Hair follicular keratinocyte (primary cell): ENCODE measurements around the gene CLIC1. TPM values are rescaled to one million over a fixed set of nuclear protein-coding genes. Genes with fewer than 3 reads are reported as not detected.

Source experiments
- total RNA-seq: library from RNA; depleted of rRNA; stranded (reverse); fragments of >200 nt; gene quantifications from 2 replicates; pipeline ENCODE4 v1.2.3, GENCODE V29; 2015

The CLIC1 gene
- total RNA-seq: 805 and 887 TPM in 2 replicates

DNA sequence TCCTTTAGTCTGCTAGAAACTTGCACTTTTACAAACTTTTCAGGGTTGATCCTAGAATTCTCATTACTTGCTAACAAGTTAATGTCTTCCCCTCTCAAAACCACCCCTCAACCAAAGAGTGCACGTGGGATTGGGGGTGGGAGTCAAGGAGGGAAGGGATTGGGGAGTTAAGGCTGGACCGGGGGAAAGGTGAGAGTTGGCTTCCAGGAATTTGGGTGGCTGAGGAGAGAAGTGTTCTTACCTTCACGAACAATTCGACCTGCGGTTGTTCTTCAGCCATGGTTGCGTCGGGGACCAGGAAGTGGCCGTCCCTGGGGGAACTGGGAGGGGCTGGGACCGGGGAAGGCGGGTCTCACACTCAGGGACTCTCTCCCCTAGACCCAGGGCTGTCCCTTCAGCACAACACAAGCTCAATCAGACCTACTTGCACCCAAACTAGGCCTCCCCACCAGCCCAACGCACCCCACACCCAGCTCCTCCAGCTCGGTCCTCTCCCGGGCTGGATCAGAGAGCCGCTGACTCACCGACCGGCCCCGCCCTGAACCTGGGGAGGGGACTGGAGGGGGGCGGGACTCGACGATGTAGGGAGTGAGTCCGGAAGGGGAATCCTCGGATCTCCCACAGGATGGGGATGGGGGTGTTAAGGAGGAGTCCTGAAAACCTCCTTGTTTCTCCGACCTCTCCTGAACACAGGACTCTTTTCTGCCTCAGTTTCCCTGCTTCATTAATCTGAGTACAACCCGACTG, at the start of gene CLIC1:
CLIC1 (minus strand) TSS at position 510 of the 747 bp plus-strand sequence; CDS start at position 280, 230 bp downstream.

DNA sequence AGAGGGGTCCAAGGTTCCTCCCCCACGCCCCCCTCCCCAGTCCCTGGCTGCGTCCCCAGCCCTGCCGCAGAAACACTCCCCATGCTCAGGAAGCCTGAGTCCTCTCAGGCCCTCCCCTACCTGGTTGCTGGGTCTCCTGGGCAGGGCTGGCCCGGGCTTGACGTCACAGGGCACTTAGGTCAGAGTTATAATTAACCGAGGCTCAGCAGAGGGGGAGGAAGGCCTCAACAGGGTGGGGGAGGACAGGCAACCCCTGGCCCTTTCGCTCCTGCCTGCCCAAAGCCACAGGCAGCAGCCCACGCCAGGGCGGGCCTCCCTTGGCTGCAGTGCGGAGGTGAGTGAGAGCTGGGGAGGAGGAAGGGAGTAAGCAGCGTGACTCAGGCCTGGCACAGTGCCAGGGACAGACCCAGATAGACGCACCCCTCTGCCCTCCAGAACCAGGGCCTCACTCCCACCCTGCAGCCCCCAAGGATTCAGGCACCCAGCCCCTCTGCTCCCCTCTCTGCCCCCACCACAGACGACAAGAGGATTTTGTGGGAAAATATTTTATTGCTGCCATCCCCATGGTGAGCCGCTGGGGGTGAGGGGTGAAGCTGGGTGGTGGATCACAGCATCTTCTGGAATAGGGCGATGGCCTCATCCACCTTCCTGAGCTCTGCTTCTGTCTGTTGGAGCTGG, 40.8 kb upstream of the CLIC1 start, which contains the start of gene VWA7:
VWA7 (minus strand) TSS at position 340 of the 678 bp plus-strand sequence. CDS start 549 bp downstream, outside the sequence.

DNA sequence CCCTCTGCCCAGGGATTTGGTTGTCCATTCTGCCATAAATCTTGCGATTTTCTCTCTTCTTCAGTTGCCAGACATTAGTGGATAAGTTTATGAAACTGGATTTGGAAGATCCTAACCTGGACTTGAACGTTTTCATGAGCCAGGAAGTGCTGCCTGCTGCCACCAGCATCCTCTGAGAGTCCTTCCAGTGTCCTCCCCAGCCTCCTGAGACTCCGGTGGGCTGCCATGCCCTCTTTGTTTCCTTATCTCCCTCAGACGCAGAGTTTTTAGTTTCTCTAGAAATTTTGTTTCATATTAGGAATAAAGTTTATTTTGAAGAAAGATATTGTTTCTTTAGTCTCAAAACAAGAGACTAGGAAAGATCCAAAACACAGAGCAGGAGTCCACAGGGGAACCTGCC, 26.0 kb upstream of the CLIC1 start, which contains the start of gene SAPCD1:
SAPCD1 (plus strand) TSS at position 301 of the 400 bp plus-strand sequence. CDS start 399 bp downstream, outside the sequence.

DNA sequence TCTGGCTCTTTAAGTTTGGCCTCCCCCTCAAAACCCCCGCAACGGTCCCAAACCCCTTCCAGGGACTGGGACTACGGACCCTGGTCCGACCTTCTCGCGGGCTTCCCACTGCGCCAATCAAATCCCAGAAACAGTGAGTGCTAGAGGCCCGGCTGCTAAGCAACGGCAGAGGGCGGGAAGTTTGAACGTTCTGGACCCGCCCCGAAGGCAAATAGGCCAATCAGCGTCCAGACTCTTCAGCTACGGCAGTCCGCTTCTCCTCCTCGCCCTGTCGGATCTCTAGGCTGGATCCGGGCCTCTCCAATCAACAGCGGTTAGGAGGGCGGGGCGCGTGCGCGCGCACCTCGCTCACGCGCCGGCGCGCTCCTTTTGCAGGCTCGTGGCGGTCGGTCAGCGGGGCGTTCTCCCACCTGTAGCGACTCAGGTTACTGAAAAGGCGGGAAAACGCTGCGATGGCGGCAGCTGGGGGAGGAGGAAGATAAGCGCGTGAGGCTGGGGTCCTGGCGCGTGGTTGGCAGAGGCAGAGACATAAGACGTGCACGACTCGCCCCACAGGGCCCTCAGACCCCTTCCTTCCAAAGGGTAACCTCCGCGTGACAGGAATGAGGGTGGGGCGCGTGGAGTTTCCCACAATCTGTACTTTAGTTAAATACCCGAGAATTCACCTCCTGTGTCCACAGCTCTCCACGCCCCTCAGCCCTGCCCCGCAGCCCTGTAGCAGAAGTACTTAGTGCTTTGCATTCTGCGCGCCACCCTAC, 3.5 kb upstream of the CLIC1 start, which contains the start of gene MSH5:
MSH5 (plus strand) TSS at position 367 of the 758 bp plus-strand sequence. CDS start 462 bp downstream, outside the sequence.

DNA sequence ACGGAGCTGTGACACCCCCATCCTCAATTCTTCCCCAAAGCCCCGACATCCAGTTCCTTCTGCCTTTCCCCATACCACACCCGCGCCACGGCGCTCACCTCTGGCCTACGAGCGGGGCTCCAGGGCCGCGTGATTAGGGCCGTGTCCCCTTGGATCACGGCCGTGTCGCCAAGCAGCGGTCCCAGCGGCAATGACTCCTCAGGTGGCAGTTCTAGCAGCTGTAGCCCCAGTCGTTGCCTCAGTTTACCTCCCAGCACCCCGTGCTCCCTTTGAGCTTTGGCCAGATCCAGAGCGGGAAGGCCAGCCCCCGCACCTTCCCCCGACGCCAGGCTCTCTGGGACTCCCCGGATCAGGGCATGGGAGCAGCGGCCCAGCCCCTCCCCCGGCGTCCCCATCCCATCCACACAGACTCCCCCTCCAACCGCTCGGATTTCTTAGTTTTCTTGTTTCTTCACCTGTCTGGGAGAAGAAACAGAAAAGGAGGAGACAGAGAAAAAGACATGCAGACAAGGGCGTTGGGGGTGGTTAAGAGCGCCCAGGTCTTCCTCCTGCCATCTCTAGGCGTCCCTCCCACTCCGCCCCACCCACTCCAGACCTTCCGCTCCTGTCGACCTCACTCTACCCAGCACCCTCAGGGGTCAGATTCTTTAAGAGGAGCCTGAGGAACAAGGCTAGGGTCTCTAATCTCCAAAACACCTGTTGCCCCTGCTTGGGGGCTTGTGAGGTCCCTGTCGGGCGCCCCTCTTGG, 7.4 kb downstream of the CLIC1 start, which contains the start of gene DDAH2:
DDAH2 (minus strand) TSS at position 533 of the 748 bp plus-strand sequence; CDS start at position 395, 138 bp downstream.

DNA sequence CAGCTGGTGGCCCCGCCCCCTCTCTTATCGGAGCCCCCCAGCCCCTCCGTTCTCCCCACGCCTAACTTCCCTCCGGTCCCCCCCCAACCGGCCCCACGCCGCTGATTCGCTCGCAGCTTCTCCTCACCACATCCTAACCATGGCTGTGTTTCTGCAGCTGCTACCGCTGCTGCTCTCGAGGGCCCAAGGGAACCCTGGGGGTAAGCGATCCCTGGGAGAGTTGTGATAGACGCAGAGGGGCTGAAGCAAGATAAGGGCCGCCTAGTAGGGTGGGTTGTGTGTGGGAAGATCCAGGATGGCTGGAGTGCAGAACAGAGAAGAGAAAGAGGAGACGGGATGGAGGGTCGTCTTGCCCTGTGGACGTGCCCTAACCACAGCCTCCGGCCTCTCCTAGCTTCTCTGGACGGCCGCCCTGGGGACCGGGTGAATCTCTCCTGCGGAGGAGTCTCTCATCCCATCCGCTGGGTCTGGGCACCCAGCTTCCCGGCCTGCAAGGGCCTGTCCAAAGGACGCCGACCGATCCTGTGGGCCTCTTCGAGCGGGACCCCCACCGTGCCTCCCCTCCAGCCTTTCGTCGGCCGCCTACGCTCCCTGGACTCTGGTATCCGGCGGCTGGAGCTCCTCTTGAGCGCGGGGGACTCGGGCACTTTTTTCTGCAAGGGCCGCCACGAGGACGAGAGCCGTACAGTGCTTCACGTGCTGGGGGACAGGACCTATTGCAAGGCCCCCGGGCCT, 12.9 kb downstream of the CLIC1 start, which contains the start of gene MPIG6B:
MPIG6B (plus strand) TSS at position 129 of the 735 bp plus-strand sequence; CDS start at position 140, 11 bp downstream.

DNA sequence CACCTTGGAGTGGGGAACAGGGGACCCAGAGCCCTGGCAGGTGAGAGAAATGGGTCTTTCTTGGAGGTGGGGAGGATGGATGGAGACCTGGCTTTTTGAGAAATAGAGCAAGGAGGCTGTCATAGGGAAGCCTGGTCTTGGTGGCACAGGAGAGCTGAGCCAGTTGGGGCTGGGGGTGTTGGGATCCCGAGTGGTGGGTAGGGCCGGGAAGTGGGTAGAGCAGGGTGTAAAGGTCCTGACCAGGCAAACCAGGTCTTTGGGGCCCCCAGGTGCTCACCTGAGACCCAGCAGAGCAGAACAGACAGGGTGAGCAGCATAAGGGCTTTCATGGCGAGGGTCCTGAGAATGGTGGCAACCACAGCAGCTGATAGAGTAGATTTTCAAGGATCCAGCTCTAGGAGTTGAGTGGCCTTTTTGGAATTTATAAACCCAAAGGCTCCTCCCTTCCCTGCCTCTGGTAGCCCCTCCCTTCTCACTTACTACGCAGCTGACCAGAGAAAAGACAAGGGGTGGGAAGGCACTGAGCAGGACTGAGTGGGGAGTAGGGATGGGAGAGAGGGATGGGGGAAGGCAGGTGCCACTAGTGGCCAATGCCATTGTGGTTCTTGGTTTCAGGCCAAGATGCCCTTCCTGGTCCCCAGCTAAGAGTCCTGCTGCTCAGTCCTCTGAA, 14.8 kb downstream of the CLIC1 start, which contains the start of gene LY6G6C:
LY6G6C (minus strand) TSS at position 396 of the 670 bp plus-strand sequence; CDS start at position 329, 67 bp downstream.

DNA sequence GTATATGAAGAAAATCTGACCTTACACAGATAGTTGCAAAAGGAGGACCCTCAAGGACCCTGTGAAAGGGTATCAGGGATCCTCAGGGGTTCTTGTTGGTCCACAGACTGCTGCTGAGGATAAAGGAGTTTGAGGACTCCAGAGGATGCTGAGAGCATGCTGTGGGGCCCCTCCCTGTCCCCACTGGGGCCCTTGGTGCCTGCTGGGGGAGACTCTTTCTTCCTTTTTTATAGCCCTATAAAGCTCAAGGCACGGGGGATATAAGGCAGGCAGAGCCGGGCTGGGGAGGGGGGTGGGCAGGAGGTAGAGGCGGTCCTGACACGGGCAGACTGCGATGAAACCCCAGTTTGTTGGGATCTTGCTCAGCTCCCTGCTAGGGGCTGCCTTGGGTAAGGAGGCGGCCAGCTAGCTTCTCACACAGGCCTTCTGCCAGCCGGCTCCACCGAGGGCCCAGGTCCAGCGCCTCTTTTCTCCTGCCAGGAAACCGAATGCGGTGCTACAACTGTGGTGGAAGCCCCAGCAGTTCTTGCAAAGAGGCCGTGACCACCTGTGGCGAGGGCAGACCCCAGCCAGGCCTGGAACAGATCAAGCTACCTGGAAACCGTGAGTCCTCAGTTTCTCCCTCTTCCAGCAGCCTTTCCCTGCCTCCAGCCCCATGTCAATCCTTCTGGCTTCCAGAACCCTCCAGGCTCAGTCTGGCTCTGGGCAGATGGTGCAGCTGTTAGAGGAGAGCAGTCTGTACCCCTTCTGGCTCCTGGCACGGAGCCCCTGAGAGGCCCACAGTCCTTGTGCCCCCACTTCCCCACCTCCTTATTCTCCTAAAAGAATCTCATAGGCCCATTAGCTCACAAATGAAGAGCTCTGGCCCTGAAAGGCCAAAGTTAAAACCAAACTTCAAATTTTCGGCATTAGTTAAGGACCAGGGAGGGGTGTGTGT, 21.0 kb downstream of the CLIC1 start, which contains the start of gene LY6G6D:
LY6G6D (plus strand) TSS at position 327 of the 937 bp plus-strand sequence; CDS start at position 335, 8 bp downstream.

DNA sequence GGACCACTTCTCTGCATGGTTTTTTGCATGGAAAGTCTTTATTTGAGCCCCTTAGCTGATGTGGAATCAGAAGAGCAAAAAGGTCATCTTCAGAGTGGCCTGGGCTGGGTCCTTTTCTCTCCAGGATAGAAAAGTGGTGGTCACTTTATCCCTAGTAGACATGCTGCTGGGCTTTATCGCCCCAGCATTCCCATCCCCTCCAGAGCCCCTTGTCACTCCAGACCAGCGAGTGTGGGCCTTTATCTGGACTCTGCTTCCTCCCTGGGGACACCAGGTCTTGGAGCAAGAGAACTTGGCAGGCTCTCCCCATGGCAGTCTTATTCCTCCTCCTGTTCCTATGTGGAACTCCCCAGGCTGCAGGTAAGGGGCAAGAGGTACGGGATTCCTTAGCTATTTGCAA, 29.7 kb downstream of the CLIC1 start, which contains the start of gene LY6G6F:
LY6G6F (plus strand) TSS at position 268 of the 400 bp plus-strand sequence; CDS start at position 309, 41 bp downstream.

DNA sequence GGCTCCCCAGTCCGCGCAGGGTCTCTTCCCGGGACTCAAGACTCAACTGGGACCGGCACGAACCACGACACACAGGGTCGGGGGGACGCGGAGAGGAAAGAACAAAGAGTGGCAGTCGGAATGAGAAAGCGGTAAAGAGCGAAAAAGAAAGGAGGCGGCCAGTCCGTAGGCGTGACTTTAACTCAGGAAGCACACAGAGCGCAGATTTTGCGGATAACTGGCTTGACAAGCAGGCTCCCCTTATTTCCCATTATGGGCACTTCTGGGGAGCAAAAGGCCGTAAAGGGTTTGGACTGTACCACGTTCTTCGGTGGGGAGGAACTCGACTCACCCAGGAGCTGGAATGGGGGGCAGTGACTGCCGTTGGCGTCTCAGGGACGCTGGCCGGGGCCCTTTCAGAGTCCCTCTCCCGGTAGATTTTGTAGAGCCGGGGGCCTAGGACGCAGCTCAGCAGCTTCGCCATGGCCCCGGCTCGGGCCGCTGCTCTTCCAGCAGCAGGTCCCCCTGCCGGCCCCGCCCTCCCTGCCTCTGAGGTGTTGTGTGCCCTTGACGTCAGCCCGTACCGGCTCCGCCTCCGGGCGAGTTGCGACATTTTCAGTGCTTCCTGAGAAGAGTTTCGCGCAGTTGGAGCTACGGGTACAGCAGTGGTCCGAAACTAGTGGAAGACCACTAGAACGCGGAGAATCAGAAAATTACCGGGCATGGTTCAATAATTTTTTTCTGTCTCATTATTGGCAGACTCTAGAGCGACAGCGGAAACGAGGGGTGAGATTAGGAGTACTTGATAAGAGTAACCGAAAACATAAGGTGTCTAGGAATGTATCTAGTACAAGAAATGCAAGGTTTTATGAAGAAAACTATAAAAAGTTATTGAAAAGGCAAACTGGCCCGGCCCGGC, 33.3 kb downstream of the CLIC1 start, which contains the start of gene ABHD16A:
ABHD16A (minus strand) TSS at position 506 of the 898 bp plus-strand sequence; CDS start at position 463, 43 bp downstream.

Other genes with a start within 250 kb of the CLIC1 start
- 8.7 and 16.8 TPM in 2 replicates for gene MICB, start 238.4 kb downstream of the CLIC1 start, total RNA-seq
- not detected in 2 replicates for gene MCCD1, start 207.6 kb downstream of the CLIC1 start, total RNA-seq
- gene DDX39B, start 194.5 kb downstream of the CLIC1 start, total RNA-seq: 438 and 525 TPM in 2 replicates
- gene ATP6V1G2, start 189.9 kb downstream of the CLIC1 start, total RNA-seq: 0.11 and 0.16 TPM in 2 replicates
- gene NFKBIL1, start 188.9 kb downstream of the CLIC1 start, total RNA-seq: 12.2 and 29.0 TPM in 2 replicates
- not detected in 2 replicates for gene LTA, start 164.2 kb downstream of the CLIC1 start, total RNA-seq
- 3.3 and 4.5 TPM in 2 replicates for gene TNF, start 161.0 kb downstream of the CLIC1 start, total RNA-seq
- 0.49 and 1.5 TPM in 2 replicates for gene LTB, start 154.1 kb downstream of the CLIC1 start, total RNA-seq
- gene LST1, start 150.3 kb downstream of the CLIC1 start, total RNA-seq: not detected in 2 replicates
- not detected in 2 replicates for gene NCR3, start 143.5 kb downstream of the CLIC1 start, total RNA-seq
- not detected in 2 replicates for gene AIF1, start 121.3 kb downstream of the CLIC1 start, total RNA-seq
- 88.0 and 92.7 TPM in 2 replicates for gene PRRC2A, start 115.8 kb downstream of the CLIC1 start, total RNA-seq
- 195 and 196 TPM in 2 replicates for gene BAG6, start 83.9 kb downstream of the CLIC1 start, total RNA-seq
- gene APOM, start 80.6 kb downstream of the CLIC1 start, total RNA-seq: 1.2 and 2.3 TPM in 2 replicates
- gene C6orf47, start 75.8 kb downstream of the CLIC1 start, total RNA-seq: 16.0 and 20.2 TPM in 2 replicates
- 13.1 and 16.0 TPM in 2 replicates for gene GPANK1, start 71.5 kb downstream of the CLIC1 start, total RNA-seq
- 251 and 316 TPM in 2 replicates for gene CSNK2B, start 70.5 kb downstream of the CLIC1 start, total RNA-seq
- gene LY6G5B, start 66.6 kb downstream of the CLIC1 start, total RNA-seq: 1.9 and 2.3 TPM in 2 replicates
- gene LY6G5C, start 55.5 kb downstream of the CLIC1 start, total RNA-seq: 0.70 and 0.76 TPM in 2 replicates
- gene ABHD16A, start 33.2 kb downstream of the CLIC1 start, total RNA-seq: 24.0 and 27.8 TPM in 2 replicates
- gene LY6G6F, start 29.7 kb downstream of the CLIC1 start, total RNA-seq: not detected in 2 replicates
- not detected in 2 replicates for gene LY6G6D, start 21.2 kb downstream of the CLIC1 start, total RNA-seq
- gene LY6G6C, start 14.8 kb downstream of the CLIC1 start, total RNA-seq: 0.15 TPM in 1 of 2 replicates, not detected in the other
- not detected in 2 replicates for gene MPIG6B, start 13.2 kb downstream of the CLIC1 start, total RNA-seq
- 9.5 and 16.1 TPM in 2 replicates for gene DDAH2, start 7.2 kb downstream of the CLIC1 start, total RNA-seq
- 6.2 and 7.4 TPM in 2 replicates for gene MSH5, start 3.5 kb upstream of the CLIC1 start, total RNA-seq
- gene SAPCD1, start 26.1 kb upstream of the CLIC1 start, total RNA-seq: 0.70 and 1.5 TPM in 2 replicates
- 0.19 and 0.86 TPM in 2 replicates for gene VWA7, start 40.8 kb upstream of the CLIC1 start, total RNA-seq
- 84.7 and 118 TPM in 2 replicates for gene VARS1, start 59.2 kb upstream of the CLIC1 start, total RNA-seq
- 95.7 and 134 TPM in 2 replicates for gene LSM2, start 70.4 kb upstream of the CLIC1 start, total RNA-seq
- 0.53 and 0.62 TPM in 2 replicates for gene HSPA1L, start 78.8 kb upstream of the CLIC1 start, total RNA-seq
- 37.6 and 59.1 TPM in 2 replicates for gene HSPA1A, start 79.0 kb upstream of the CLIC1 start, total RNA-seq
- gene HSPA1B, start 91.2 kb upstream of the CLIC1 start, total RNA-seq: 76.1 and 133 TPM in 2 replicates
- gene NEU1, start 126.3 kb upstream of the CLIC1 start, total RNA-seq: 33.3 and 33.7 TPM in 2 replicates
- 0.04 TPM in 1 of 2 replicates, not detected in the other for gene SLC44A4, start 142.5 kb upstream of the CLIC1 start, total RNA-seq
- gene EHMT2, start 161.2 kb upstream of the CLIC1 start, total RNA-seq: 22.2 and 24.5 TPM in 2 replicates
- 0.30 and 0.39 TPM in 2 replicates for gene ZBTB12, start 165.6 kb upstream of the CLIC1 start, total RNA-seq
- not detected in 2 replicates for gene C2, start 191.2 kb upstream of the CLIC1 start, total RNA-seq
- gene CFB, start 209.6 kb upstream of the CLIC1 start, total RNA-seq: 1.2 and 3.4 TPM in 2 replicates
- 129 and 171 TPM in 2 replicates for gene NELFE, start 222.4 kb upstream of the CLIC1 start, total RNA-seq
- 34.5 and 47.2 TPM in 2 replicates for gene SKIC2, start 222.6 kb upstream of the CLIC1 start, total RNA-seq
- gene DXO, start 235.6 kb upstream of the CLIC1 start, total RNA-seq: 17.2 and 20.9 TPM in 2 replicates
- gene C4A, start 245.5 kb upstream of the CLIC1 start, total RNA-seq: 1.7 and 3.4 TPM in 2 replicates